Esophagus (tissue), 2 donors: Measurements from ENCODE around the gene VTI1B. TPM values are rescaled to one million over a fixed set of nuclear protein-coding genes. Genes with fewer than 3 reads are reported as not detected.

Experiments used
- H3K27ac ChIP-seq, 2 donors: one replicate each; pipeline ENCODE4 v1.5.1; 2013; ENCODE audit warnings: low read depth in 2 of 2, mild to moderate bottlenecking in 2 of 2, inconsistent platforms in 1 of 2, low read length in 1 of 2, moderate library complexity in 1 of 2
- H3K27me3 ChIP-seq, 2 donors: one replicate each; pipeline ENCODE4 v1.6.1; 2013; ENCODE audit warnings: low read length in 2 of 2, control low read depth in 1 of 2, mild to moderate bottlenecking in 1 of 2; ENCODE audit not compliant: insufficient read depth in 2 of 2, control insufficient read depth in 1 of 2
- H3K36me3 ChIP-seq, 2 donors: one replicate each; pipeline ENCODE4 v1.6.1; 2013; ENCODE audit warnings: low read length in 1 of 2; ENCODE audit not compliant: control insufficient read depth in 2 of 2, insufficient read depth in 2 of 2
- H3K4me1 ChIP-seq, 2 donors: one replicate each; pipeline ENCODE4 v1.6.1; 2013; ENCODE audit warnings: low read length in 1 of 2; ENCODE audit not compliant: control insufficient read depth in 2 of 2, insufficient read depth in 2 of 2
- H3K4me3 ChIP-seq, 2 donors: one replicate each; pipeline ENCODE4 v1.5.1; 2013; ENCODE audit warnings: low read length in 2 of 2, mild to moderate bottlenecking in 2 of 2, low read depth in 1 of 2, moderate library complexity in 1 of 2
- H3K9me3 ChIP-seq, 2 donors: one replicate each; pipeline ENCODE4 v1.6.1; 2013; ENCODE audit warnings: mild to moderate bottlenecking in 2 of 2, low read depth in 1 of 2, low read length in 1 of 2, moderate library complexity in 1 of 2; ENCODE audit not compliant: control insufficient read depth in 2 of 2, insufficient read depth in 1 of 2
- WGBS, 2 donors: extraction: QIAGEN DNeasy Blood & Tissue Kit; methylation state at CpG; one replicate each; pipeline ENCODE4 v1.1.7; 2013; 5-methylcytosine and 5-hydroxymethylcytosine counted together
- polyA plus RNA-seq, 2 donors: library from polyadenylated mRNA; stranded (reverse); fragments of 200-250 nt; gene quantifications; one replicate each; pipeline ENCODE4 v1.2.3, GENCODE V29; 2013
- donor health status: healthy with polysubstance abuse.
- donor health status: Bipolar disorder and iron deficiency.

Gene VTI1B
- polyA plus RNA-seq, 2 donors = 57.0 to 58.3 TPM

DNA sequence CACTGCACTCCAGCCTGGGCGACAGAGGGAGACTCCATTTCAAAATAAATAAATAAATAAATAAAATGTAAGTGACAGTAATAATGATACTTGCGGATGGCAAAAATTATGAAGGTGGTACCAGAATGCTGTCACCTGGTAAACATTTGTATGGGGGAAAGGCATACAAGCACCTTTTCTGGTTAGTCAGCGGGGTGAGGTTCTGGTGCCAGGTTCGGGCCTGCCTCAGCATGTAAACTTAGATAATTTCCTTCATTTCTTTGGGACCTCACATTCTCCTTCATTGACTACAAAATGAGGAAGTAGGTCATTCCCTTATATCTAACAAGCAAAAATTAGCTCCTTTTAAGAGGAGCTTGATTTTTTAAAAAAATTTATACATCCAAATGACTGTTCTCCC is 10.8 kb downstream of the VTI1B start:
- Histone ChIP-seq H3K36me3 (peaks cover 4 to 6% of the 10 kb centered on the region in 2 donors), H3K27ac (no peak overlapping the region), H3K27me3 (no peaks in the 10 kb centered on the region), H3K4me3 (no peak overlapping the region), H3K4me1 (no peaks in the 10 kb centered on the region), H3K9me3 (no peaks in the 10 kb centered on the region)
- 64 to 90% methylated on average over 4 of the region's 4 CpGs for WGBS, 2 donors

DNA sequence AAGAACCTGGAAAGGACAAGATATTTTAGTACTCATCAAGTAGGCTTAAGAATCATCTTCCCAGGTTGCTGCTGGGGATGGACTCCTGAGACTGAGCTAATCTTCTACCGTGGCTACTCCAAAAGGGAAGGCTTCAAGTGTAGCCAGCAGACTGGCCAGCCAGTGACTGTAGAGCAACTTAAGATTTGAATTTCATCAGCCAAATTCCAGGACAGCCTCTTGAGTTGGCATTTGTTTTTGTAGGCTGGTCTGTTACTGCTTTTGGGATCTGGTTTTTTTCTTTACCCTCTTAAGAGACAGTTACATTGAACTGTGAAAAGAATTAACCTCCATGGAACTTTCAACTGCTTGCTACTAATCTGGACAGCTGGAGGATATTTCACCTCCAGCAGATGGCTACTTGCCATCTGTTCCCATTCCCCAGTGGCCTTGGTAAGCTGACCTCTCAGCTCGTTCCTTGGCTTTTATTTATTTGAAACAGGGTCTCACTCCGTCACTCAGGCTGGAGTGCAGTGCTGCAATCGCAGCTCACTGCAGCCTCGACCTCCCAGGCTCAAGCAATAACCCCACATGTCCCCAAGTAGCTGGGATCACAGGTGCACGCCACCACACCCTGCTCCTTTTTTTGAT is 20.7 kb downstream of the VTI1B start:
- Histone ChIP-seq H3K27ac (no peak overlapping the region), H3K36me3 (peaks cover 32 to 38% of the 10 kb centered on the region in 2 donors), H3K4me3 (no peak overlapping the region), H3K4me1 (no peaks in the 10 kb centered on the region), H3K9me3 (no peaks in the 10 kb centered on the region), H3K27me3 (no peaks in the 10 kb centered on the region)
- 83 to 91% methylated on average over 6 of the region's 6 CpGs for WGBS, 2 donors

DNA sequence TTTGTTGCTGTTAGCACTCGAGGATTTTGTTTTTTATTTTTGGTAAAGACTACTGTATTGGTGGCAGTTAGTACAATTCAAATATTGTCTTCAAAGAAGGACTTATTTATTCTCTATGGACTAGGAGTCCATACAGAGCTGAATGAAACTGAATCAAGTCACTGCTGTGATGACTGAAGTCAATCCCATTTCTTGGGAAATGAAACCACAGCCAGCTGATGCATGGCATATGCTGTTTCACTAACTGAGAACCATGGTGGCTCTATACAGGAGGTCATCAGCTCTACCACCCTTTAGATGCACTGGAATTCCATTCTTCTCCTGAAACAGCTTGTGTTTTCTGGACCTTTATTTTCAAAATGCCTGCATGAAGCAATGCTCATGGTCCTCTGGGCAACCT is 22.2 kb downstream of the VTI1B start:
- 84 to 85% methylated on average over 1 of the region's 1 CpG for WGBS, 2 donors
- no peaks in the 10 kb centered on the region for H3K4me1 ChIP-seq
- no peaks in the 10 kb centered on the region for H3K27me3 ChIP-seq
- H3K9me3 ChIP-seq = no peaks in the 10 kb centered on the region
- H3K4me3 ChIP-seq = no peak overlapping the region
- peaks cover 32 to 34% of the 10 kb centered on the region in 2 donors for H3K36me3 ChIP-seq
- no peak overlapping the region for H3K27ac ChIP-seq

DNA sequence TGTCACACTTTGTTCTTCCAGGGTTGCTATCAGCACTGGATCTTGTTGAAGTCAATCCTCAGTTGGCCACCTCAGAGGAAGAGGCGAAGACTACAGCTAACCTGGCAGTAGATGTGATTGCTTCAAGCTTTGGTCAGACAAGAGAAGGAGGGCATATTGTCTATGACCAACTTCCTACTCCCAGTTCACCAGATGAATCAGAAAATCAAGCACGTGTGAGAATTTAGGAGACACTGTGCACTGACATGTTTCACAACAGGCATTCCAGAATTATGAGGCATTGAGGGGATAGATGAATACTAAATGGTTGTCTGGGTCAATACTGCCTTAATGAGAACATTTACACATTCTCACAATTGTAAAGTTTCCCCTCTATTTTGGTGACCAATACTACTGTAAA is 23.7 kb downstream of the VTI1B start:
- WGBS, 2 donors = 73% methylated on average over 2 of the region's 2 CpGs
- Histone ChIP-seq H3K9me3 (no peaks in the 10 kb centered on the region), H3K36me3 (peaks cover 28 to 29% of the 10 kb centered on the region in 2 donors), H3K4me3 (no peak overlapping the region), H3K27ac (no peak overlapping the region), H3K4me1 (no peaks in the 10 kb centered on the region), H3K27me3 (no peaks in the 10 kb centered on the region)

- WGBS, 2 donors = 81 to 88% methylated on average over 1 of the region's 1 CpG
- H3K4me3 ChIP-seq = no peak overlapping the region
- H3K4me1 ChIP-seq = no peaks in the 10 kb centered on the region
- no peaks in the 10 kb centered on the region for H3K9me3 ChIP-seq
- no peaks in the 10 kb centered on the region for H3K27me3 ChIP-seq
- H3K36me3 ChIP-seq = peaks cover 29 to 32% of the 10 kb centered on the region in 2 donors
- no peak overlapping the region for H3K27ac ChIP-seq
These were observed 24.3 kb downstream of the VTI1B start for GRCh38 chr14:67650151-67650550.

- Histone ChIP-seq H3K36me3 (peaks cover 9 to 22% of the 10 kb centered on the region in 2 donors), H3K4me1 (no peaks in the 10 kb centered on the region), H3K27ac (no peak overlapping the region), H3K9me3 (no peaks in the 10 kb centered on the region), H3K4me3 (no peak overlapping the region), H3K27me3 (no peaks in the 10 kb centered on the region)
- 89 to 93% methylated on average over 3 of the region's 3 CpGs for WGBS, 2 donors
These were observed 28.3 kb downstream of the VTI1B start for GRCh38 chr14:67646131-67646530.

DNA sequence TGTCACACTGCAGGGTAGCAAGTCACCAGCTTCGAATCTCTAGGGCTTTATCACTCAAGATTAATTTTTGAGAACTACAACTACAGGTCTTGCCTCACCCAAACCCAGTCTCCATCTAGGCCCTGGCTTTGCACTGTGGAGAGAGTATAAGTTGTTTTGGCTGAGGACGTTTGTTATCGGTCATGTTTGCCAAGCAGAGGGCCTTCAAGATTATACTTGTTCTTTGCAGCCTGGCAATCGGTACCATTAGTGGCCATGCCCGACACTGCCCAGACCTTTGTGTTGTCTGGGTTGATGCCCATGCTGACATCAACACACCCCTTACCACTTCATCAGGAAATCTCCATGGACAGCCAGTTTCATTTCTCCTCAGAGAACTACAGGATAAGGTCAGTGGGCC is 29.0 kb downstream of the VTI1B start:
- Histone ChIP-seq H3K27ac (no peak overlapping the region), H3K27me3 (no peaks in the 10 kb centered on the region), H3K4me3 (no peak overlapping the region), H3K36me3 (peaks cover 4 to 17% of the 10 kb centered on the region in 2 donors), H3K9me3 (no peaks in the 10 kb centered on the region), H3K4me1 (no peaks in the 10 kb centered on the region)
- 66 to 71% methylated on average over 5 of the region's 5 CpGs for WGBS, 2 donors

GRCh38 chr14:67644428-67644827 is 30.0 kb downstream of the VTI1B start:
- Histone ChIP-seq H3K27me3 (no peaks in the 10 kb centered on the region), H3K4me3 (no peak overlapping the region), H3K36me3 (peaks cover 0 to 11% of the 10 kb centered on the region in 2 donors), H3K4me1 (no peaks in the 10 kb centered on the region), H3K27ac (no peak overlapping the region), H3K9me3 (no peaks in the 10 kb centered on the region)
- WGBS, 2 donors = 80 to 96% methylated on average over 2 of the region's 2 CpGs

DNA sequence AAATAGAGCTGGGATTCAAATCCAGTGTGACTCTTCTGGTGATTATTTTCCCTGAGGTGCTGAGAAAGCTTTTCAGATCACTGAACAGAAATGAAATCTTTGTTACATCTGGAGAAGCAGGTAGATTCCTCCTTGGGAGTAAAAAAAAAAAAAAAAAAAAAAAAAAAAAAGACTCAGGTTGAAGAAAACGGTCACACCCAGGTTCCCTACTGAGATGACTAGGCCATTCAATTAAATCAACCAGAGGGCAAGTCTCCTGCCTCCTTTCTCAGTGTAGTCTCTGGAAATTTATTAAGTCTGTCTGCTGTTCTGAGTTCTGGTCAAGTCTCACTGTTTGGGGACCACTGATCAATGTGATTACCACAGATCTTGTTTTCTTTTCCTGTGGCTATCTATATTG is 30.7 kb downstream of the VTI1B start:
- Histone ChIP-seq H3K4me1 (no peaks in the 10 kb centered on the region), H3K36me3 (peaks cover 0 to 8% of the 10 kb centered on the region in 2 donors), H3K9me3 (no peaks in the 10 kb centered on the region), H3K27ac (no peak overlapping the region), H3K4me3 (no peak overlapping the region), H3K27me3 (no peaks in the 10 kb centered on the region)
- 41 to 53% methylated on average over 1 of the region's 1 CpG for whole genome bisulfite sequencing, 2 donors
